ENCODE results near the gene RPL3.

DNA sequence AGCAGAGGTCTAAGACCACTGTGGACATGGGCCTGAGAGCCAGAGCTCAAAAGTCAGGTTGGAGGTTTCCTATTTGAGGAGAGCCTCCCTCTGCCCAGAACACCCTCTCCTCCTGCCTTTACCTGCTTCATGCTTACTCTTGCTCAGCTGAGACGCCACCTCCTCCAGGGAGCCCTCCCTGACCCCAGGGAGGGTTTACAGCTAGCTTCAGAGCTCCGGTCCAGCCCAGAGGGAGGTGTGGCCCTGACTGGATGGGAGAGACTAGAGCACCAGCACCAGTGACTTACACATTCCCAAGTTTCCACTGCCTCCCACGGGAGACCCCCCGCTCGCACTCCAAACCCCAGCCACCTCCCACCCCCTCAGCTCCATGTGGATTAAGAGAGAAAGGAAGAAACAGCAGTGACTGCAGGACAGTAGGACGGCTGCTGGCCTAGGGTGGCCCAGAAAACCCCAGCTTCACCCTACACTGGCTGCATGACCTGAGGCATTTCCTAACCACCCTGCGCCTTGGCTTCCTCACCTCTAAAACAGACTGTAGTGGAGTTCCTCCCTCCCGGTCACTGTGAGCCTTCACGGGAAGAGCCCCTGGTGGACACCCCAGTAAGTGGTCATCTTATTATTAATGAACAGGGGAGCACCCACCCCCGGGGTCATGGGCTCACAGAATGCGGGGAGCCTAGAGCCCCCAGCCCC is 50.2 kb downstream of the RPL3 start:
- TF ChIP-seq, protein P1, sequence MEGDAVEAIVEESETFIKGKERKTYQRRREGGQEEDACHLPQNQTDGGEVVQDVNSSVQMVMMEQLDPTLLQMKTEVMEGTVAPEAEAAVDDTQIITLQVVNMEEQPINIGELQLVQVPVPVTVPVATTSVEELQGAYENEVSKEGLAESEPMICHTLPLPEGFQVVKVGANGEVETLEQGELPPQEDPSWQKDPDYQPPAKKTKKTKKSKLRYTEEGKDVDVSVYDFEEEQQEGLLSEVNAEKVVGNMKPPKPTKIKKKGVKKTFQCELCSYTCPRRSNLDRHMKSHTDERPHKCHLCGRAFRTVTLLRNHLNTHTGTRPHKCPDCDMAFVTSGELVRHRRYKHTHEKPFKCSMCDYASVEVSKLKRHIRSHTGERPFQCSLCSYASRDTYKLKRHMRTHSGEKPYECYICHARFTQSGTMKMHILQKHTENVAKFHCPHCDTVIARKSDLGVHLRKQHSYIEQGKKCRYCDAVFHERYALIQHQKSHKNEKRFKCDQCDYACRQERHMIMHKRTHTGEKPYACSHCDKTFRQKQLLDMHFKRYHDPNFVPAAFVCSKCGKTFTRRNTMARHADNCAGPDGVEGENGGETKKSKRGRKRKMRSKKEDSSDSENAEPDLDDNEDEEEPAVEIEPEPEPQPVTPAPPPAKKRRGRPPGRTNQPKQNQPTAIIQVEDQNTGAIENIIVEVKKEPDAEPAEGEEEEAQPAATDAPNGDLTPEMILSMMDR (optimal IDR thresholded peaks at IDR 0.05 in 1 of 3, IDR thresholded peaks at IDR 0.05 in 1 of 3, conservative IDR thresholded peaks at IDR 0.05 in 1 of 3; ENCODE audit: extremely low read depth in 1 of 3, insufficient read depth in 2 of 3, low read length in 3 of 3) = no peak
- TF ChIP-seq EZH2 (IDR thresholded peaks at IDR 0.05; ENCODE audit: low read length) = no peak
